ENCODE data around the gene SARDH. TPM values are rescaled to one million over a fixed set of nuclear protein-coding genes. Genes with fewer than 3 reads are reported as not detected.
"Not testable (repeated sequence)": the region's sequence is repeated elsewhere in the genome, so short reads cannot be mapped to it uniquely, and the experiment has no call there.

SARDH gene
- total RNA-seq, 1 donor from 2014 or later, result 5.0 TPM

DNA sequence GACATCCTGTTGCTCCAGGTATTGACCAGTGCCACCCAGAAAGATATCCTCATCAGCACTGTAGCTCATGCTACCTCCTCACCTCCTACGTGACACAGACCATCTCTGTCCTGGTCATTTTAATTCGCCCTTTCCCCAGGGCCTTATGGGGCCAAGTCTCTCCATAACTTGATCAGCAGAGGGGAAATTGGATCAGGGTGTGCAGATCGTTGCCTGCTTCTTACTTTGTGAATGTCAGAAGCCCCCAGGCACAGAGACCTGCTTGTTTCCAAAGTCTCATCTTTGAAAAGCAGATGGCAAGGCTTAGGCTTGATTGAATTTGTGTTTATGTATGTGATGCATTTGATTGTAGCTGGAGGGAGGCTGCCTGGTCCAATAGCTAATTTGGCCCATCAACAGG lies 110.8 kb downstream of the SARDH start:
- peaks cover 5% of the 10 kb centered on the region for H3K27me3 Mint-ChIP-seq (ENCODE audit: unreplicated experiment)
- DNase-seq (ENCODE audit: low spot score), result no peak
- H3K4me1 Mint-ChIP-seq (ENCODE audit: unreplicated experiment), result no peaks in the 10 kb centered on the region
- peaks cover 12% of the 10 kb centered on the region for H3K36me3 Mint-ChIP-seq (ENCODE audit: low read depth, unreplicated experiment)
- no peak overlapping the region for H3K4me3 Mint-ChIP-seq (ENCODE audit: unreplicated experiment)
- H3K9me3 Mint-ChIP-seq (ENCODE audit: unreplicated experiment), result peaks cover 7% of the 10 kb centered on the region
- TF ChIP-seq CTCF (IDR thresholded peaks at IDR 0.05; ENCODE audit: unreplicated experiment), result no peak
- no peak overlapping the region for H3K27ac Mint-ChIP-seq (ENCODE audit: unreplicated experiment)

- not testable (repeated sequence) for H3K27ac Mint-ChIP-seq (ENCODE audit: unreplicated experiment); H3K4me1 Mint-ChIP-seq (ENCODE audit: unreplicated experiment); H3K27me3 Mint-ChIP-seq (ENCODE audit: unreplicated experiment); DNase-seq (ENCODE audit: low spot score); H3K9me3 Mint-ChIP-seq (ENCODE audit: unreplicated experiment)
- H3K4me3 Mint-ChIP-seq (ENCODE audit: unreplicated experiment), result peak overlapping the region; percentile 42
- peaks cover 12% of the 10 kb centered on the region for H3K36me3 Mint-ChIP-seq (ENCODE audit: low read depth, unreplicated experiment)
These were observed 112.1 kb downstream of the SARDH start for GRCh38 chr9:133626008-133626407.

- peaks cover 12% of the 10 kb centered on the region for H3K36me3 Mint-ChIP-seq (ENCODE audit: low read depth, unreplicated experiment)
- H3K4me1 Mint-ChIP-seq (ENCODE audit: unreplicated experiment), result no peaks in the 10 kb centered on the region
- no peak overlapping the region for H3K27ac Mint-ChIP-seq (ENCODE audit: unreplicated experiment)
- no peaks in the 10 kb centered on the region for H3K27me3 Mint-ChIP-seq (ENCODE audit: unreplicated experiment)
- TF ChIP-seq CTCF (IDR thresholded peaks at IDR 0.05; ENCODE audit: unreplicated experiment), result no peak
- no peak for DNase-seq (ENCODE audit: low spot score)
- peaks cover 7% of the 10 kb centered on the region for H3K9me3 Mint-ChIP-seq (ENCODE audit: unreplicated experiment)
- no peak overlapping the region for H3K4me3 Mint-ChIP-seq (ENCODE audit: unreplicated experiment)
These were observed 115.6 kb downstream of the SARDH start for GRCh38 chr9:133622555-133622954.

DNA sequence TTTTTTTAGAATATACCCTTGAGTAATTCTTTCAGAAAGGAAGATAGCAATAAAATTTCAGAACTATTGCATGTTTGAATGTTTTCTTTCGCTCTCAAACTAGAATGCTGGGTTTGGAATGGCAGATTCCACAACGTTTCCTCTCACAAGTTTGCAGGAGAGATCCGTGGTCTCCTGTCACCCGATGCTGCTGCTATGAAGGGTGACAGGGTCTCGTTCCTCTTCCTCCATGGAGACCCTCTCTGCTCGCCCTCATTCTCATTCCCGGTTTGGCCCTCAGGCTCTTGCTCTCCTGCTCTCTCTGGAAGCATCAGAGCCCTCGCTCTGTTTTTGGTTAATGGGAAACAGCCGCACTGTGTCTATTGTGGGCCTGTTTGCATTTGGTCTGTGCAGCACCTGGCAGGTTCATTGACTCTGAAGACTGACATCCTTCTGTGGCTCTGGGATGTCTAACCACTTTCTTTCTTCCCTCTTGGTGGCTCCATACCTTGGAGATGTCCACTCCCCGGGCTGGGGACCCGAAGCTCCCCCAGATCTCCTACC lies 116.4 kb downstream of the SARDH start:
- peaks cover 12% of the 10 kb centered on the region for H3K36me3 Mint-ChIP-seq (ENCODE audit: low read depth, unreplicated experiment)
- no peak for DNase-seq (ENCODE audit: low spot score)
- no peak for TF ChIP-seq CTCF (IDR thresholded peaks at IDR 0.05; ENCODE audit: unreplicated experiment)
- no peak overlapping the region for H3K27ac Mint-ChIP-seq (ENCODE audit: unreplicated experiment)
- H3K27me3 Mint-ChIP-seq (ENCODE audit: unreplicated experiment), result no peaks in the 10 kb centered on the region
- no peaks in the 10 kb centered on the region for H3K4me1 Mint-ChIP-seq (ENCODE audit: unreplicated experiment)
- H3K9me3 Mint-ChIP-seq (ENCODE audit: unreplicated experiment), result peaks cover 7% of the 10 kb centered on the region
- H3K4me3 Mint-ChIP-seq (ENCODE audit: unreplicated experiment), result no peak overlapping the region

GRCh38 chr9:133619791-133620190 lies 118.4 kb downstream of the SARDH start:
- Mint-ChIP-seq H3K4me3 (ENCODE audit: unreplicated experiment) (no peak overlapping the region), H3K9me3 (ENCODE audit: unreplicated experiment) (no peaks in the 10 kb centered on the region), H3K27me3 (ENCODE audit: unreplicated experiment) (peaks cover 4% of the 10 kb centered on the region), H3K27ac (ENCODE audit: unreplicated experiment) (no peak overlapping the region), H3K4me1 (ENCODE audit: unreplicated experiment) (no peaks in the 10 kb centered on the region), H3K36me3 (ENCODE audit: low read depth, unreplicated experiment) (peaks cover 2% of the 10 kb centered on the region)
- no peak for TF ChIP-seq CTCF (IDR thresholded peaks at IDR 0.05; ENCODE audit: unreplicated experiment)
- no peak for DNase-seq (ENCODE audit: low spot score)
